CD4-positive, alpha-beta T cell treated with Interleukin-15 for 4 hours (primary cell): ENCODE measurements around the gene VAT1.
"Not testable (repeated sequence)": the region's sequence is repeated elsewhere in the genome, so short reads cannot be mapped to it uniquely, and the experiment has no call there.

Experiments
- DNase-seq: peaks from one replicate; pipeline ENCODE4 v3.0.0-alpha.2; 2020; ENCODE audit warnings: low spot score

The VAT1 gene

DNA sequence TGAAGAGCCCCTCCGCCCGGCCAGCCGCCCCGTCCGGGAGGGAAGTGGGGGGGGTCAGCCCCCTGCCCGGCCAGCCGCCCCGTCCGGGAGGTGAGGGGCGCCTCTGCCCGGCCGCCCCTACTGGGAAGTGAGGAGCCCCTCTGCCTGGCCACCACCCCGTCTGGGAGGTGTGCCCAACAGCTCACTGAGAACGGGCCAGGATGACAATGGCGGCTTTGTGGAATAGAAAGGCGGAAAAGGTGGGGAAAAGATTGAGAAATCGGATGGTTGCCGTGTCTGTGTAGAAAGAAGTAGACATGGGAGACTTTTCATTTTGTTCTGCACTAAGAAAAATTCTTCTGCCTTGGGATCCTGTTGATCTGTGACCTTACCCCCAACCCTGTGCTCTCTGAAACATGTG, 48.9 kb downstream of the VAT1 start:
- DNase-seq, result not testable (repeated sequence)

DNA sequence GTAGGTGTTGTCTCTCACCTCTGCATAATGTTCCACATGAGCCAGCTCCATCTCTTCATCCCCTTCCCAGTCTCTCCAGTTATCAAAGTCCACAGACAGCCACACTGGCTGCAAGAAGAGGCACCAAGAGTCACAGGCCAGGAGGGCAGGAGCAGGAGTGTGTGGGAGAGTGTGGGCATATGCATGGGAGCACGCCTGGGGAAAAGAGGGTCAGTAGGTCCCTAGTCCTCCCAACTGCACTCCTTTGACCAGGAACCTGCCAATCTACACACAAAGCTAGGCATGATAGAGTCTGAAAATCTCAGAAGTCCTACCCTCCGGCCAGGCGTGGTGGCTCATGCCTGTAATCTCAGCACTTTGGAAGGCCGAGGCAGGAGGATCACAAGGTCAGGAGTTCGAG, 50.6 kb downstream of the VAT1 start:
- DNase-seq, result no peak

DNA sequence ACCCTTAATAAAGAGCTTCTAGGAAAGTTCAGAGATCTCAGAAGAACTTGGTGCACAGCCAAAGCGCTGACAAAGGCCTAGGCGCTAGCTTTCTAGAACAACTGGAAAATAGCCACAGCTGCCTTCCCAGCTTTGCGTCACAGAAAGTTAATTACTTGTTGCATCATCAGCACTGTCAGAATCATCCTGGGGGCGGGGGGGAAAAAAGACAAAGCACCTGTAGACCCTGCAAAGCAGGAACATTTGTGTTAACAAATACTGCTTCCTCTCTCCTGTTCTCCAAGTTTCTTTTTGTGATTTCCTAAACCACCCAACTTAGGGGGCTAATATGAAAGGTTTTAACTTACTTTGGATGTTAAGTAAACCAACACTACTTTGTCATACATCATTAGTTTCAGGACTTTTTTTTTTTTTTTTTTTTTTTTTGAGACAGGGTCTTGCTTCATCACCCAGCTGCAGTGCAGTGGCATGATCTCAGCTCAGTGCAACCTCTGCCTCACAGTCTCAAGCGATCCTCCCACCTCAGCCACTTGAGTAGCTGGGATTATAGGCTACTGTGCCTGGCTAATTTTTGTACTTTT, 53.1 kb downstream of the VAT1 start:
- no peak for DNase-seq

DNA sequence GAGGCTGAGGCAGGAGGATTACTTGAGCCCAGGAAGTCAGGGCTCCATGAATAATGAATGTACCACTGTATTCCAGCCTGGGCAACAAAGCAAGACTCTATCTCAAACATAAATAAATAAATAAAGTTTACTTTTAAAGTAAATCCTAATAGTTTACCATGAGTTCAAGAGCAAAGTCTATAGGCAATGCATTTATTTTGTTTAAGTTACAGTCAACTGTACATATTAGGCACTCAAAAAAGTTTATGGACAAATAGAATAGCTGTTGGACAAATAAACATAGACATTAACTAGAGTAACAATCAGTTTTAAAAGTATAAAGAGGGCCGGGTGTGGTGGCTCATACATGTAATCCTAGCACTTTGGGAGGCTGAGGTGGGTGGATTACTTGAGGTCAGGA, 54.3 kb downstream of the VAT1 start:
- no peak for DNase-seq
